H9 (cell line): Measurements from ENCODE around the gene DOCK9. TPM values are rescaled to one million over a fixed set of nuclear protein-coding genes. Genes with fewer than 3 reads are reported as not detected.

Source experiments
- DNase-seq: peaks from one replicate; pipeline ENCODE4 v3.0.0-alpha.2; 2017
- H2AFZ ChIP-seq: one replicate; pipeline ENCODE4 v1.6.1; 2013; ENCODE audit warnings: mild to moderate bottlenecking, low read length, control low read depth, moderate library complexity
- H2AK5ac ChIP-seq: 2 replicates; pipeline ENCODE4 v1.6.1; 2013; ENCODE audit warnings: low read length, control low read depth, mixed read lengths; ENCODE audit not compliant: insufficient read length
- H2BK120ac ChIP-seq: one replicate; pipeline ENCODE4 v1.6.1; 2013; ENCODE audit warnings: low read depth, mild to moderate bottlenecking, low read length, control low read depth, inconsistent platforms; ENCODE audit not compliant: poor library complexity, severe bottlenecking
- H2BK12ac ChIP-seq: 2 replicates; pipeline ENCODE4 v1.6.1; 2013; ENCODE audit warnings: low read length, control low read depth, mixed read lengths, low read depth; ENCODE audit not compliant: insufficient read length
- H2BK15ac ChIP-seq: 2 replicates; pipeline ENCODE4 v1.6.1; 2013; ENCODE audit warnings: low read depth, low read length, control low read depth
- H2BK20ac ChIP-seq: one replicate; pipeline ENCODE4 v1.6.1; 2013; ENCODE audit warnings: low read depth, mild to moderate bottlenecking, low read length, control low read depth, inconsistent platforms; ENCODE audit not compliant: poor library complexity, severe bottlenecking
- H2BK5ac ChIP-seq: 2 replicates; pipeline ENCODE4 v1.6.1; 2013; ENCODE audit warnings: low read length, control low read depth, mixed read lengths; ENCODE audit not compliant: insufficient read length
- H3K14ac ChIP-seq: 2 replicates; pipeline ENCODE4 v1.6.1; 2013; ENCODE audit warnings: low read length, control low read depth; ENCODE audit not compliant: insufficient read depth
- H3K18ac ChIP-seq: 2 replicates; pipeline ENCODE4 v1.6.1; 2013; ENCODE audit warnings: low read depth, mild to moderate bottlenecking, mixed read lengths, low read length, control low read depth; ENCODE audit not compliant: insufficient read length
- H3K23ac ChIP-seq: 2 replicates; pipeline ENCODE4 v1.6.1; 2013; ENCODE audit warnings: low read length, control low read depth, mixed read lengths, low read depth; ENCODE audit not compliant: insufficient read length
- H3K23me2 ChIP-seq: 2 replicates; pipeline ENCODE4 v1.6.1; 2013; ENCODE audit warnings: low read depth, mild to moderate bottlenecking, mixed read lengths, low read length, control low read depth; ENCODE audit not compliant: insufficient read length, poor library complexity, severe bottlenecking
- H3K27ac ChIP-seq: 2 replicates; pipeline ENCODE4 v1.5.1; 2013; ENCODE audit warnings: low read length, control low read depth, mixed read lengths, low read depth; ENCODE audit not compliant: insufficient read length
- H3K27me3 ChIP-seq: 2 replicates; pipeline ENCODE4 v1.6.1; 2013; ENCODE audit warnings: low read length, control low read depth, inconsistent platforms; ENCODE audit not compliant: insufficient read depth
- H3K4ac ChIP-seq: 2 replicates; pipeline ENCODE4 v1.6.1; 2013; ENCODE audit warnings: low read depth, mild to moderate bottlenecking, control low read depth, inconsistent platforms, low read length, moderate library complexity
- H3K4me1 ChIP-seq: 2 replicates; pipeline ENCODE4 v1.6.1; 2013; ENCODE audit warnings: low read length, control low read depth, inconsistent platforms; ENCODE audit not compliant: insufficient read depth
- H3K4me2 ChIP-seq: 2 replicates; pipeline ENCODE4 v1.6.1; 2013; ENCODE audit warnings: low read length, control low read depth, mixed read lengths; ENCODE audit not compliant: insufficient read length, insufficient read depth
- H3K56ac ChIP-seq: 2 replicates; pipeline ENCODE4 v1.6.1; 2013; ENCODE audit warnings: low read depth, mild to moderate bottlenecking, mixed read lengths, low read length, control low read depth; ENCODE audit not compliant: insufficient read length
- H3K79me1 ChIP-seq: 2 replicates; pipeline ENCODE4 v1.6.1; 2013; ENCODE audit warnings: low read depth, mild to moderate bottlenecking, moderate library complexity, low read length, control low read depth, inconsistent platforms; ENCODE audit not compliant: insufficient read depth, poor library complexity, severe bottlenecking
- H3K79me2 ChIP-seq: 2 replicates; pipeline ENCODE4 v1.6.1; 2013; ENCODE audit warnings: low read length, control low read depth, inconsistent platforms; ENCODE audit not compliant: insufficient read depth
- H3K9ac ChIP-seq: 2 replicates; pipeline ENCODE4 v1.6.1; 2013; ENCODE audit warnings: low read length, control low read depth, mixed read lengths; ENCODE audit not compliant: insufficient read length; ENCODE audit errors: extremely low read depth
- H3K9me3 ChIP-seq: one replicate; pipeline ENCODE4 v1.6.1; 2013; ENCODE audit warnings: low read depth, low read length, inconsistent platforms; ENCODE audit not compliant: control insufficient read depth
- H3T11ph ChIP-seq: one replicate; pipeline ENCODE4 v1.6.1; 2013; ENCODE audit warnings: mild to moderate bottlenecking, low read length, control low read depth, inconsistent platforms
- H4K20me1 ChIP-seq: one replicate; pipeline ENCODE4 v1.6.1; 2013; ENCODE audit not compliant: control insufficient read depth, insufficient read length, insufficient read depth
- H4K5ac ChIP-seq: 2 replicates; pipeline ENCODE4 v1.6.1; 2013; ENCODE audit warnings: low read depth, mild to moderate bottlenecking, mixed read lengths, low read length, control low read depth; ENCODE audit not compliant: insufficient read length
- H4K8ac ChIP-seq: replicated peaks from 2 replicates; pipeline ENCODE4 v1.6.1; 2013; ENCODE audit warnings: low read length, control low read depth, mixed read lengths, low read depth; ENCODE audit not compliant: insufficient read length
- H4K91ac ChIP-seq: 2 replicates; pipeline ENCODE4 v1.6.1; 2013; ENCODE audit warnings: low read depth, mild to moderate bottlenecking, moderate library complexity, mixed read lengths, low read length, control low read depth; ENCODE audit not compliant: insufficient read length
- H3K27ac Mint-ChIP-seq, 3 experiments: 2 replicates in 2 of 3; 3 replicates in 1 of 3; pipeline ENCODE4 v1.8.0; 2020 to 2021; ENCODE audit warnings: mixed read lengths in 3 of 3, mild to moderate bottlenecking in 1 of 3, moderate library complexity in 1 of 3
- H3K27me3 Mint-ChIP-seq: 2 replicates; pipeline ENCODE4 v1.8.0; 2021; ENCODE audit warnings: low read depth, mild to moderate bottlenecking, moderate library complexity, mixed read lengths
- H3K36me3 Mint-ChIP-seq, 3 experiments: 2 replicates in 2 of 3; 3 replicates in 1 of 3; pipeline ENCODE4 v1.8.0; 2020 to 2021; ENCODE audit warnings: low read depth in 3 of 3, mixed read lengths in 3 of 3; ENCODE audit not compliant: insufficient read depth in 1 of 3
- H3K4me1 Mint-ChIP-seq, 2 experiments: 2 replicates each; pipeline ENCODE4 v1.8.0; 2020; ENCODE audit warnings: mixed read lengths in 2 of 2
- H3K4me3 Mint-ChIP-seq, 2 experiments: 2 replicates in 1 of 2; 3 replicates in 1 of 2; pipeline ENCODE4 v1.8.0; 2020 to 2021; ENCODE audit warnings: mild to moderate bottlenecking in 2 of 2, mixed read lengths in 2 of 2, moderate library complexity in 1 of 2
- H3K9me3 Mint-ChIP-seq, 2 experiments: 2 replicates in 1 of 2; 3 replicates in 1 of 2; pipeline ENCODE4 v1.8.0; 2020; ENCODE audit warnings: mild to moderate bottlenecking in 2 of 2, mixed read lengths in 2 of 2, moderate library complexity in 1 of 2
- WGBS: extraction: QIAGEN DNeasy Blood & Tissue Kit; methylation state at CpG from one replicate; pipeline ENCODE4 v1.1.7; 2013; ENCODE audit warnings: missing lambda C conversion rate, low lambda C conversion rate, mixed read lengths; ENCODE audit not compliant: insufficient read length; ENCODE audit errors: extremely low coverage; 5-methylcytosine and 5-hydroxymethylcytosine counted together
- total RNA-seq: library from RNA; stranded (reverse); gene quantifications from 2 replicates; pipeline ENCODE4 v1.2.1, GENCODE V29; 2021
- TF ChIP-seq, protein P1 (sequence below): fragments of 200-600 bp; sonication (generic); conservative IDR thresholded peaks from 3 replicates; pipeline ENCODE4 v1.8.0; 2021; ENCODE audit warnings: antibody characterized with exemption, mild to moderate bottlenecking

The DOCK9 gene
- total RNA-seq, 1 experiment from 2014 or later: 23.0 TPM

- Histone ChIP-seq H3K9ac (no peak overlapping the region), H2AK5ac (no peak overlapping the region), H3K27ac (no peak overlapping the region), H3K79me2 (no peaks in the 10 kb centered on the region), H3K4me1 (peaks cover 4% of the 10 kb centered on the region; the same call in 1 of the 2 replicates), H3T11ph (no peak overlapping the region), H2BK120ac (no peak overlapping the region), H3K23me2 (no peaks in the 10 kb centered on the region), H3K18ac (no peak overlapping the region), H3K27me3 (no peaks in the 10 kb centered on the region), H2AFZ (no peak overlapping the region), H2BK15ac (no peak overlapping the region), H3K56ac (no peak overlapping the region), H4K20me1 (no peaks in the 10 kb centered on the region), H3K14ac (no peak overlapping the region), H3K4me2 (no peak overlapping the region), H3K9me3 (no peaks in the 10 kb centered on the region), H2BK12ac (no peak overlapping the region), H4K8ac (no peak overlapping the region), H2BK20ac (no peak overlapping the region), H3K23ac (no peak overlapping the region), H3K4ac (no peak overlapping the region), H4K91ac (no peak overlapping the region), H4K5ac (no peak overlapping the region), H3K79me1 (no peaks in the 10 kb centered on the region), H2BK5ac (no peak overlapping the region)
- Mint-ChIP-seq H3K36me3 (peaks cover 0 to 9% (median 3%) of the 10 kb centered on the region in 3 experiments; a peak in 3 of 7 replicates), H3K27ac (peak overlapping the region in 1 of 3 experiments; percentile 59; a peak in 1 of 7 replicates), H3K4me1 (peaks cover 15 to 19% of the 10 kb centered on the region in 2 experiments), H3K9me3 (peaks cover 4% of the 10 kb centered on the region in 2 experiments; a peak in 3 of 5 replicates), H3K4me3 (no peak overlapping the region), H3K27me3 (peaks cover 3% of the 10 kb centered on the region; the same call in 1 of the 2 replicates)
- DNase-seq: no peak
- TF ChIP-seq, protein P1, sequence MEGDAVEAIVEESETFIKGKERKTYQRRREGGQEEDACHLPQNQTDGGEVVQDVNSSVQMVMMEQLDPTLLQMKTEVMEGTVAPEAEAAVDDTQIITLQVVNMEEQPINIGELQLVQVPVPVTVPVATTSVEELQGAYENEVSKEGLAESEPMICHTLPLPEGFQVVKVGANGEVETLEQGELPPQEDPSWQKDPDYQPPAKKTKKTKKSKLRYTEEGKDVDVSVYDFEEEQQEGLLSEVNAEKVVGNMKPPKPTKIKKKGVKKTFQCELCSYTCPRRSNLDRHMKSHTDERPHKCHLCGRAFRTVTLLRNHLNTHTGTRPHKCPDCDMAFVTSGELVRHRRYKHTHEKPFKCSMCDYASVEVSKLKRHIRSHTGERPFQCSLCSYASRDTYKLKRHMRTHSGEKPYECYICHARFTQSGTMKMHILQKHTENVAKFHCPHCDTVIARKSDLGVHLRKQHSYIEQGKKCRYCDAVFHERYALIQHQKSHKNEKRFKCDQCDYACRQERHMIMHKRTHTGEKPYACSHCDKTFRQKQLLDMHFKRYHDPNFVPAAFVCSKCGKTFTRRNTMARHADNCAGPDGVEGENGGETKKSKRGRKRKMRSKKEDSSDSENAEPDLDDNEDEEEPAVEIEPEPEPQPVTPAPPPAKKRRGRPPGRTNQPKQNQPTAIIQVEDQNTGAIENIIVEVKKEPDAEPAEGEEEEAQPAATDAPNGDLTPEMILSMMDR: no peak
- WGBS: no CpG with 5 or more reads among the region's 15 CpGs
Observed at GRCh38 chr13:98761986-98762616, 215.8 kb downstream of the DOCK9 start.
